ENCODE results near the gene USP40.

DNA sequence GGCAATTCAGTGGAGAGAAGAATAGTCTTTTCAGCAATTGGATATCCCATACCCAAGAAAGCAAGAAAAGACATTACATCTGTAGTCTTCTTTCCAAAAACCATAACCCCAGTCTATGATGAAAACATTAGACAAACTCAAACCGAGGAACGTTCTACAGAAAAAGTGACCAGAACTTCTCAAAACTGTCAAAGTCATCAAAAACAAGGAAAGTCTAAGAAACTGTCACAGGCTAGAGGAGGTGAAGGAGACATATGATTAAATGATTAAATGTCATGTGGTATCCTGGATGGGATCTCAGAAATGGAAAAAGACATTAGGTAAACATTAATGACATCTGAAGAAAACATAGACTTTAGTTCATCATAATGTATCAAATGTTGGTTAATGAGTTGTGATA, 4.9 kb upstream of the USP40 start:
- TF ChIP-seq, protein P1, sequence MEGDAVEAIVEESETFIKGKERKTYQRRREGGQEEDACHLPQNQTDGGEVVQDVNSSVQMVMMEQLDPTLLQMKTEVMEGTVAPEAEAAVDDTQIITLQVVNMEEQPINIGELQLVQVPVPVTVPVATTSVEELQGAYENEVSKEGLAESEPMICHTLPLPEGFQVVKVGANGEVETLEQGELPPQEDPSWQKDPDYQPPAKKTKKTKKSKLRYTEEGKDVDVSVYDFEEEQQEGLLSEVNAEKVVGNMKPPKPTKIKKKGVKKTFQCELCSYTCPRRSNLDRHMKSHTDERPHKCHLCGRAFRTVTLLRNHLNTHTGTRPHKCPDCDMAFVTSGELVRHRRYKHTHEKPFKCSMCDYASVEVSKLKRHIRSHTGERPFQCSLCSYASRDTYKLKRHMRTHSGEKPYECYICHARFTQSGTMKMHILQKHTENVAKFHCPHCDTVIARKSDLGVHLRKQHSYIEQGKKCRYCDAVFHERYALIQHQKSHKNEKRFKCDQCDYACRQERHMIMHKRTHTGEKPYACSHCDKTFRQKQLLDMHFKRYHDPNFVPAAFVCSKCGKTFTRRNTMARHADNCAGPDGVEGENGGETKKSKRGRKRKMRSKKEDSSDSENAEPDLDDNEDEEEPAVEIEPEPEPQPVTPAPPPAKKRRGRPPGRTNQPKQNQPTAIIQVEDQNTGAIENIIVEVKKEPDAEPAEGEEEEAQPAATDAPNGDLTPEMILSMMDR (IDR thresholded peaks at IDR 0.05; ENCODE audit: poor library complexity) = no peak
- TF ChIP-seq EZH2phosphoT487 (IDR thresholded peaks at IDR 0.05; ENCODE audit: low read depth, severe bottlenecking, unreplicated experiment) = no peak
- no peak for TF ChIP-seq EZH2 (IDR thresholded peaks at IDR 0.05; ENCODE audit: borderline replicate concordance)
